Measurements from ENCODE around the gene SLC16A9.
"Not testable (repeated sequence)": the region's sequence is repeated elsewhere in the genome, so short reads cannot be mapped to it uniquely, and the experiment has no call there.

SLC16A9 gene, protein sequence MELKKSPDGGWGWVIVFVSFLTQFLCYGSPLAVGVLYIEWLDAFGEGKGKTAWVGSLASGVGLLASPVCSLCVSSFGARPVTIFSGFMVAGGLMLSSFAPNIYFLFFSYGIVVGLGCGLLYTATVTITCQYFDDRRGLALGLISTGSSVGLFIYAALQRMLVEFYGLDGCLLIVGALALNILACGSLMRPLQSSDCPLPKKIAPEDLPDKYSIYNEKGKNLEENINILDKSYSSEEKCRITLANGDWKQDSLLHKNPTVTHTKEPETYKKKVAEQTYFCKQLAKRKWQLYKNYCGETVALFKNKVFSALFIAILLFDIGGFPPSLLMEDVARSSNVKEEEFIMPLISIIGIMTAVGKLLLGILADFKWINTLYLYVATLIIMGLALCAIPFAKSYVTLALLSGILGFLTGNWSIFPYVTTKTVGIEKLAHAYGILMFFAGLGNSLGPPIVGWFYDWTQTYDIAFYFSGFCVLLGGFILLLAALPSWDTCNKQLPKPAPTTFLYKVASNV

GRCh38 chr10:59709395-59710125 lies at the start of gene SLC16A9:
SLC16A9 (minus strand) TSS chr10:59709850; CDS start chr10:59684291, 25,559 bp downstream.
- H3K27me3 ChIP-seq (ENCODE audit: low read depth): no peaks in the 10 kb centered on the region
- peaks cover 20% of the 10 kb centered on the region for H3K4me1 ChIP-seq

GRCh38 chr10:59757966-59758365 lies 48.3 kb upstream of the SLC16A9 start:
- H3K4me1 ChIP-seq: no peaks in the 10 kb centered on the region
- no peak for DNase-seq (ENCODE audit: low spot score in 2 of 2)
- H3K36me3 ChIP-seq (replicated peaks): no peaks in the 10 kb centered on the region
- H3K9me3 ChIP-seq: no peaks in the 10 kb centered on the region
- in situ Hi-C loops (cut with MboI; ENCODE audit: low sequenced_read_pairs): no loop called here
- H3K4me3 ChIP-seq: no peak overlapping the region
- no peaks in the 10 kb centered on the region for H3K27me3 ChIP-seq (ENCODE audit: low read depth)

More at GRCh38 chr10:59709395-59710125, at the start of gene SLC16A9:
- Histone ChIP-seq H3K9me3 (no peaks in the 10 kb centered on the region), H3K4me3 (peak within 1 kb of the TSS; percentile 64), H3K36me3 (replicated peaks) (no peaks in the 10 kb centered on the region)
- in situ Hi-C loops (cut with MboI; ENCODE audit: low sequenced_read_pairs): no loop called here
- DNase-seq (ENCODE audit: low spot score in 2 of 2): peak; percentile 75 to 88

DNA sequence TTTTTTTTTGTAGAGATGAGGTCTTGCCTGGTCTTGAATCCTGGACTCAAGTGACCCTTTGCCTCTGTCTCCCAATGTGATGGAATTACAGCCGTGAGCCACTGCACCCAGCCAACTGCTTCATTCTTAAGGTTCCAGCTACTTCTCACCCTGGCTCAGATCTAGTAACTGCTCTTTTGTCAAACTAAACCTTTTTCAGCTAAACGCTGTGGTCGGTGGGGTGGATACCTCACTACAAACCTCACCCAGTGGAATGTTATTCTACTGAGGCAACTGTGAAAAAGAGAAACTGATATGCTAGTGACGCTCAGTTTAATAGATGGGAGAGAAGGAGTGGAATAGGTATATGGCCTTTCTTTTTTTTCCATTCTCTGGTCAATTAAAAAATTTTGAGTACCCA lies 45.3 kb upstream of the SLC16A9 start:
- in situ Hi-C loops (cut with MboI; ENCODE audit: low sequenced_read_pairs): no loop called here

GRCh38 chr10:59753267-59753666 lies 43.6 kb upstream of the SLC16A9 start, which contains the start of gene MRLN:
MRLN (minus strand) TSS chr10:59753455.
- no peaks in the 10 kb centered on the region for H3K9me3 ChIP-seq
- no peaks in the 10 kb centered on the region for H3K36me3 ChIP-seq (replicated peaks)
- no peak for DNase-seq (ENCODE audit: low spot score in 2 of 2)
- in situ Hi-C loops (cut with MboI; ENCODE audit: low sequenced_read_pairs): no loop called here
- H3K4me3 ChIP-seq: no peak within 1 kb of the TSS
- H3K27me3 ChIP-seq (ENCODE audit: low read depth): no peaks in the 10 kb centered on the region
- no peaks in the 10 kb centered on the region for H3K4me1 ChIP-seq

More for the DNA sequence above, 45.3 kb upstream of the SLC16A9 start:
- H3K4me3 ChIP-seq: no peak overlapping the region
- no peaks in the 10 kb centered on the region for H3K27me3 ChIP-seq (ENCODE audit: low read depth)
- H3K36me3 ChIP-seq (replicated peaks): no peaks in the 10 kb centered on the region
- no peak for DNase-seq (ENCODE audit: low spot score in 2 of 2)
- H3K4me1 ChIP-seq: no peaks in the 10 kb centered on the region
- no peaks in the 10 kb centered on the region for H3K9me3 ChIP-seq

DNA sequence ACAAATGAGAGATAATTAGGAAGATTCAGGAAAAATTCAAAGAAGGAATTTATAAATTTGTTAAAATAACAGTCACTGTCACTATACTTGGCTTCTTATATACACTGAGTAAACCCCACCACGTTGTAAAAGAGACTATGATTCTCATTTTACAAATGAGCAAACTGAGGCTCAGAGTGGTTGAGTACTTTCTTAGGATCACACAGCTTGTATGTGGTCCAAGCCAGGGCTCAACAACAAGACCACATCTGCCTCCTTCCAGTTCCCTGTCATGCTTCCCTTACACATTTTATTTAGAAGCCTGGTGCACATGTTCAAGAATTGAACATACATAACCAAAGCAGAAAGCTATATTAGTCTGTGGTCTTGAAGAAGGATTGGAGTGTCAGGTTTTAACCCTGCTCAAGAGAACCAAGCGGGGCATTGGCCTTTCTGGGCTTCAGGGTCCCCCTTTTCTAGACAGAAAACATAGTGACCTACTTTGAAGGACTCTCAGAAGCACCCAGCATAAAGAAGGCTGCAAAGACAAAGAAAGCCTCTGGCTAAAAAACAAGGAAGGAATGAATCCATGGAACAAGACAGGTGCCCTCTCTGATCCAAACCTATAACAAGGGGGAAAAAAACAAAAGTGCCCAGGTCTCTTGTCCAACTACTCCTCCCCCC lies 42.8 kb upstream of the SLC16A9 start:
- no peak for DNase-seq (ENCODE audit: low spot score in 2 of 2)
- Histone ChIP-seq H3K4me3 (no peak overlapping the region), H3K27me3 (ENCODE audit: low read depth) (no peaks in the 10 kb centered on the region), H3K36me3 (replicated peaks) (no peaks in the 10 kb centered on the region), H3K9me3 (no peaks in the 10 kb centered on the region), H3K4me1 (no peaks in the 10 kb centered on the region)
- in situ Hi-C loops (cut with MboI; ENCODE audit: low sequenced_read_pairs): no loop called here

DNA sequence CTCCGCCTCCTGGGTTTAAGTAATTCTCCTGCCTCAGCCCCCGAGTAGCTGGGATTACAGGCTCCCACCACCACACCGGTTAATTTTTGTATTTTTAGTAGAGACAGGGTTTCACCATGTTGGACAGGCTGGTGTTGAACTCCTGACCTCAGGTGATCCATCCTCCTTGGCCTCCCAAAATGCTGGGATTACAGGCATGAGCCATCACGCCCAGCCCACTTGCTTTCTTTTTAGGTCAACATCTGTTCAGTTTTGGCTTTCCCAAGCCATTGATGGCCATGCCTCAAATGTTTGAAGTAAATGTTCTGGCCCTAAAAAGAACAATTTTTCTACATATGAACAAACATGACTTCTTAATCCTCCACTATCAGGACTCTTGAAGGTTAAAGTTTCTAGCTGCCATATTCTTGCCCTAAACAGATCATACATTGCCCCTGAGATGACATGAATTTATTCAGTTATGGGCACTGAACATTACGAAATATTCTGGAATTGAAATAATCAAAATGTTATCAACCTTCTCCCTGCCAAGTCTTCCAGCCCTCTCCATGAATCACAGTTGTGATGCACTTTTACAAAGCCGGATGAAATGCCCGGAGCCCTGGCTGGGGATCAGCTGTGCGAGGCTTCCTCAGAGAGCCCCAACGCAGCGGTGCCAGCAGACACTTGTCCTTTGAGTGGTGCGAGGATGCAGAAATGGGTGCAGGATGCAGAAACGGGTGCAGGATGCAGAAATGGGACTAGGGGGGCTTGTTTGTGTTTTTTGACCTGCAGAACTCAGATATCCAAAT lies 40.7 kb upstream of the SLC16A9 start:
- no peak for DNase-seq (ENCODE audit: low spot score in 2 of 2)

DNA sequence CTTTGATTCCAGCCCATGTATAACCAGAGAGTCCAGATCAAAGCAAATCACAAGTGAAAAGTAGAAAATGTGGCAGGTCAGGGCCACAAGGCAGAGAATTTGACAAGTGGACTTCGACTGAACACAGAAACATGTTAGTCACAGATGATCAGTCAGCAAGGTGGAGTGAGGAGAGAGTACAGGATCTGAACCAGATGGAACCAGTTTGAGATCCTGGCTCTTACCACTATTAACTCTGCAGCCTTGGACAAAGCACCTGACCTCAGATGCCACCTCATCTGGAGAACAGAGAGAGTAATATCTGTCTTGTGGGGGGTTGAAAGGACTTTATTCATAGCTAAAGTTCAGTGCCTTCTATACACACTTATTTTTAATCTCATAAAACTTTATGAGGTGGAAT lies 39.2 kb upstream of the SLC16A9 start:
- in situ Hi-C loops (cut with MboI; ENCODE audit: low sequenced_read_pairs): no loop called here
- no peaks in the 10 kb centered on the region for H3K36me3 ChIP-seq (replicated peaks)
- no peaks in the 10 kb centered on the region for H3K9me3 ChIP-seq
- H3K27me3 ChIP-seq (ENCODE audit: low read depth): no peaks in the 10 kb centered on the region
- no peak for DNase-seq (ENCODE audit: low spot score in 2 of 2)
- H3K4me3 ChIP-seq: no peak overlapping the region
- no peaks in the 10 kb centered on the region; the same call in 1 of the 2 replicates for H3K4me1 ChIP-seq

More for the DNA sequence above, 40.7 kb upstream of the SLC16A9 start:
- Histone ChIP-seq H3K36me3 (replicated peaks) (no peaks in the 10 kb centered on the region), H3K9me3 (no peaks in the 10 kb centered on the region), H3K4me3 (no peak overlapping the region), H3K27me3 (ENCODE audit: low read depth) (no peaks in the 10 kb centered on the region), H3K4me1 (no peaks in the 10 kb centered on the region; the same call in 1 of the 2 replicates)
- in situ Hi-C loops (cut with MboI; ENCODE audit: low sequenced_read_pairs): no loop called here

DNA sequence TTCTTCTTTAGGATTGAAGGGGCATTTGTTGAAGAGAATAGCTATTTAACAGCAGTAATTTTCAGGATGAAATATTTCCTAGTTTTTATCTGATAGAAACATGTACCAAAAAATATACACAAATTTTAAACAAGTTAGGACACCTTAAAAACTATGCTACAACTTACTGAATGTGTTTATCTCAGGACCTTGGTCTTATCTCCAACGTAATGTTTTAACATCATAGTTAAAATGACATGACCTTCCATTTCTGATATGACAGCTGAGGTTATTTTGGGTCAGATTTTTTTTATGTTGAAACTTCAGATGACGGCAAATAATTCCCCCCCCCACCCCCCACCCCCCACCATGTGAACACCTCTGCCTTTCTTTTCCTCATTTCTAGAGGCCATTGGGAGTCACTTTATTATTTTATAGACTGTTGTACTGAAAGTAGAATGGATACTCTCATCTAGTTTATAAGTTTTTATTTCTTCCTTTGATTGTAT lies 35.6 kb upstream of the SLC16A9 start:
- no peaks in the 10 kb centered on the region; the same call in 1 of the 2 replicates for H3K4me1 ChIP-seq
- in situ Hi-C loops (cut with MboI; ENCODE audit: low sequenced_read_pairs): no loop called here
- H3K36me3 ChIP-seq (replicated peaks): no peaks in the 10 kb centered on the region
- no peak for DNase-seq (ENCODE audit: low spot score in 2 of 2)
- no peak overlapping the region for H3K4me3 ChIP-seq
- no peaks in the 10 kb centered on the region for H3K9me3 ChIP-seq
- no peaks in the 10 kb centered on the region for H3K27me3 ChIP-seq (ENCODE audit: low read depth)

DNA sequence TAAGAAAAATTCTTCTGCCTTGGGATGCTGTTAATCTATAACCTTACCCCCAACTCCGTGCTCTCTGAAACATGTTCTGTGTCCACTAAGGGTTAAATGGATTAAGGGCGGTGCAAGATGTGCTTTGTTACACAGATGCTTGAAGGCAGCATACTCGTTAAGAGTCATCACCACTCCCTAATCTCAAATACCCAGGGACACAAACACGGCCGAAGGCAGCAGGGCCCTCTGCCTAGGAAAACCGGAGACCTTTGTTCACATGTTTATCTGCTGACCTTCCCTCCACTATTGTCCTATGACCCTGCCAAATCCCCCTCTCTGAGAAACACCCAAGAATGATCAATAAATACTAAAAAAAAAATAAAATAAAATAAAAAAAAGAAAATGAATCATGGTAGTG lies 35.1 kb upstream of the SLC16A9 start:
- not testable (repeated sequence) for H3K4me3 ChIP-seq

GRCh38 chr10:59744156-59744555 lies 34.5 kb upstream of the SLC16A9 start:
- DNase-seq (ENCODE audit: low spot score in 2 of 2); H3K9me3 ChIP-seq; H3K4me1 ChIP-seq; H3K27me3 ChIP-seq (ENCODE audit: low read depth); in situ Hi-C loops (cut with MboI; ENCODE audit: low sequenced_read_pairs); H3K36me3 ChIP-seq (replicated peaks); H3K4me3 ChIP-seq: not testable (repeated sequence)

More for the DNA sequence above, 35.1 kb upstream of the SLC16A9 start:
- H3K4me1 ChIP-seq; H3K9me3 ChIP-seq; H3K27me3 ChIP-seq (ENCODE audit: low read depth); H3K36me3 ChIP-seq (replicated peaks); DNase-seq (ENCODE audit: low spot score in 2 of 2); in situ Hi-C loops (cut with MboI; ENCODE audit: low sequenced_read_pairs): not testable (repeated sequence)

DNA sequence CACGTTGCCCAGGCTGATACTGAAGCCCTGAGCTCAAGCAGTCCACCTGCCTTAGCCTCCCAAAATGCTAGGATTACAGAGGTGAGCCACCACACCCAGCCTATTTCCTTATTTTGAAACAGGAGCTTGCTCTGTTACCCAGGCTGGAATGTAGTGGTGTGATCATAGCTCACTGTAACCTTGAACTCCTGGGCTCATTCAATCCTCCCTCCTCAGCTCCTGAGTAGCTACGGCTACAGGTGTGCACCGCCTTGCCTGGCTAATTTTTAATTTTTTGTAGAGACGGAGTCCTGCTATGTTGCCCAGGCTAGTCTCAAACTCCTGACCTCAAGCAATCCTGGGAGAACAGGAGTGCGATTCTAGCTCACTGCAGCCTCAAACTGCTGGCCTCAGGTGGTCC lies 31.9 kb upstream of the SLC16A9 start:
- H3K36me3 ChIP-seq (replicated peaks): no peaks in the 10 kb centered on the region

GRCh38 chr10:59741048-59741447 lies 31.4 kb upstream of the SLC16A9 start:
- no peak for DNase-seq (ENCODE audit: low spot score in 2 of 2)
- H3K9me3 ChIP-seq: no peaks in the 10 kb centered on the region
- in situ Hi-C loops (cut with MboI; ENCODE audit: low sequenced_read_pairs): no loop called here
- H3K4me3 ChIP-seq: no peak overlapping the region
- H3K4me1 ChIP-seq: no peaks in the 10 kb centered on the region
- no peaks in the 10 kb centered on the region for H3K36me3 ChIP-seq (replicated peaks)
- H3K27me3 ChIP-seq (ENCODE audit: low read depth): no peaks in the 10 kb centered on the region

More for the DNA sequence above, 31.9 kb upstream of the SLC16A9 start:
- in situ Hi-C loops (cut with MboI; ENCODE audit: low sequenced_read_pairs): no loop called here
- Histone ChIP-seq H3K9me3 (no peaks in the 10 kb centered on the region), H3K4me1 (no peaks in the 10 kb centered on the region; the same call in 1 of the 2 replicates), H3K27me3 (ENCODE audit: low read depth) (no peaks in the 10 kb centered on the region), H3K4me3 (no peak overlapping the region)
- no peak for DNase-seq (ENCODE audit: low spot score in 2 of 2)

DNA sequence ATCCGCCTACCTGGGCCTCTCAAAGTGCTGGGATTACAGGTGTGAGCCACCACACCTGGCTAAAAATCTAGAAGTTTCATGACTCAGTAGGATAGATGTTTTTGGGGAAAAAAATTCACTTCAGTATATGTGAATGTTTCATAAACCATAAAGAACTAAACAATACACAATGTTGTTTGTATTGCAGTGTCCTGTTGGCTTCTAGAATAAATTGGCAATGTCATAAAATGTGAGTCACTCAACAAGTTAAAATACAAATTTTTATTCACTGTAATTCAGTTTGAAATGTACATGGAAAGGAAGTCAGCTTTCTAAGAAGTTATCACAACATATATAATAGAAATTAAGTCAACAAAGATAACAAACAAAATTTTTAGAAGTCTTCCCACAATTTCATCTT lies 27.1 kb upstream of the SLC16A9 start:
- H3K9me3 ChIP-seq: no peaks in the 10 kb centered on the region
- no peak for DNase-seq (ENCODE audit: low spot score in 2 of 2)
- in situ Hi-C loops (cut with MboI; ENCODE audit: low sequenced_read_pairs): no loop called here
- no peak overlapping the region for H3K4me3 ChIP-seq
- no peaks in the 10 kb centered on the region for H3K27me3 ChIP-seq (ENCODE audit: low read depth)
- H3K36me3 ChIP-seq (replicated peaks): no peaks in the 10 kb centered on the region
- no peaks in the 10 kb centered on the region for H3K4me1 ChIP-seq
